NCI-H345 treated with DMSO at 0.1 percent for 48 hours (cell line): ENCODE measurements around the gene HIRIP3.

Experiments
- DNase-seq: peaks from one replicate; lab custom pipeline; 2025; ENCODE audit not compliant: unreplicated experiment; lab: John Stamatoyannopoulos, UW

Gene HIRIP3

DNA sequence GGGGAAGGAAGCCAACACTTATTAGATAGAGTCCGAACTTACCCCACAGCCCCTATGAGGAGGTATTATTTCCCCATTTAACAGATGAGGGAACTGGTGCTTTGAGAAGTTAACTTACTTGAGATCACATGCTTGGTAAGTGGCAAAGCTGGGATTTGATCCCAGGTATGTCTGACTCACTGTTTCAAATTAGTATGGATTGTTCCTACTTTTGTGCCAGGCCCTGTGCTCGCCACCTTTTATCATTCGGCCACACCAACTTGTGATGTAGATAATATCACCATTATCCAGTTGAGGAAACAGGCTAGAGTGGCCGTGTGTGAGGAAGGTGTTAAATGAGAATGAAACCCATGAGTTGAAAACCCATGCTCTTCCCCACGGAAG is 10.7 kb downstream of the HIRIP3 start:
- no peak for DNase-seq

DNA sequence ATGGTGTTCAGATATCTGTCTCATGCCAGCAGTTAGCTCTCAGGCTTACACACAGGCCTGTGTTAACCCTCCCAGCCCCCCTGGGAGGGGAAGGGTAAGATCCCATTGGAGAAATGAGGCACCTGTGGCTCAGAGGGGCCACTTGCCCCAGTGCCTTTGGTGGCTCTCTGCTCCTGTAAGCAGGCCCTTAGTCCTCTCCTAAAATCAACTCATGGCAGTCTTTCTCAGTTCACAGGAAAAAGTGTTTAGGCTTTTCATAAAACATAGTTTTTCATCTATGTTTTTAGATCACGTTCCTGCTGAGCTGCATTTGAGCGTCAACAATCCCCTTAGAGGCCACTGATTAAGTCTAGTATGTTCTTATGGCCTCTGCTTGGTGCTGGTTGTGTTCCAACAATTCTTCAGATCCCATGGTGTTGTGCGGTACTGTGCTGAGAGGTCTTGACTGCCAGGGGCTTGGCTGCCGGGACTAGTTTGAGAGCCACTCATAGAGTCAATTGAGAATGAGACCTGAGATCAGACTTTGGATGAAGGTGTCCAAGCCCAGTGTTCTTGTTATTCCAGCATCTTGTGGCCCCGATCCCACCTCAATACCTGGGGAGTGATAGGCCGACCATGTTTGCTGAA is 11.2 kb downstream of the HIRIP3 start:
- no peak for DNase-seq

DNA sequence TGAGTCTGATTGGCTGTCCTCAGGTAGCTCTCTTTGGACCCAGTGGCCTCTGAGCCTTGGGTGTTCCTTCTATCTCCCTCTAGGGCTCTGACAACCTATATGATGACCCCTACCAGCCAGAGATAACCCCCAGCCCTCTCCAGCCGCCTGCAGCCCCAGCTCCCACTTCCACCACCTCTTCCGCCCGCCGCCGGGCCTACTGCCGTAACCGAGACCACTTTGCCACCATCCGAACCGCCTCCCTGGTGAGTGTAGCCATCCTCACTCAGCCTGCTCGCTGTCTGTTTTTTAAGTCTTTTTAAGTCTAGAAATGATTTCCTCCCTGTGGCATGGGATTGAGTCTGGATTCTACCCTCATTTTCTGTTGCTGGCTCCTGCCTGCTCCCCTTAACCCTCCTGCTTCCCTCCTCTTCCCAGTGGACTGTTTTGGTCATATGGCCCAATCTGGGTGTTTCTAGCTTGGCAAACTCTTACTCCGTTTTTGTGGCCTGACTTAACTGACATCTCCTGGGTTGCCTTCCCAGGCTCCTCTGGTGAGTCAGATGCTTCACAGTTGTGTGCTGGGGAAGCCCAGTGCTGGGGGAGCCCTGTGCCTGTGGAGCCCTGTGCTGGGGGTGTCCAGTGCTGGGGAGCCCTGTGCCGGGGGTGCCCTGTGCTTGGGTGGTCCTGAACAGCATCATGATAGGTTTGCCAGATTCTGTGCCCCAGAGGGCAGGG is 11.8 kb downstream of the HIRIP3 start:
- DNase-seq = no peak

DNA sequence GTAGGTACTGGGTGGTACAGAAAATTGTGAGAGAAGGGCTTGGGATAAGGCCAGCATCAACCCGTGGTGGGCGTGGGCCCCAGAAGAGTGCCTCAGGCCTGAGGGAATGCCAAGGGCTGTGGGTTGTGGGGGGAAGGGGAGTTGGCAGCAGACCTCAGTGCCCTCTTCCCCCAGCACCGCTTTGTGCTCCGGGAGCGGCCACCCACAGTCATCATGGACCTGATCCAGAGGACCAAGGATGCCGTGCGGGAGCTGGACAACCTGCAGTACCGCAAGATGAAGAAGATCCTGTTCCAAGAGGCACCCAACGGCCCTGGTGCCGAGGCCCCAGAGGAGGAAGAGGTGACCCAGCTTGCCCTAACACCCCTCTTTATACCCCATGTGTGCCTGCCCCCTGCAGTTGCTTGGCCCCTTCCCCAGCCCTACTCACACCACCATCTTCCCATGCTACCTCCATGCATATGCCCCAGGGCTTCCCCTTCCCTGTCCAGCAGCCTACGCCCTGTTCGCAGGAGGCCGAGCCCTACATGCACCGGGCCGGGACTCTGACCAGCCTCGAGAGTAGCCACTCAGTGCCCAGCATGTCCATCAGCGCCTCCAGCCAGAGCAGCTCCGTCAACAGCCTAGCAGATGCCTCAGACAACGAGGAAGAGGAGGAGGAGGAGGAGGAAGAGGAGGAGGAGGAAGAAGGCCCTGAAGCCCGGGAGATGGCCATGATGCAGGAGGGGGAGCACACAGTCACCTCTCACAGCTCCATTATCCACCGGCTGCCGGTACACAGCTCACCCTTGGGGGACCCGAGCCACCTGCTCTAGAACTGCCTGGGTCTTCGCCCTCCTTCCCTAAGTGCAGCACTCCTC is 12.6 kb downstream of the HIRIP3 start:
- DNase-seq = no peak

DNA sequence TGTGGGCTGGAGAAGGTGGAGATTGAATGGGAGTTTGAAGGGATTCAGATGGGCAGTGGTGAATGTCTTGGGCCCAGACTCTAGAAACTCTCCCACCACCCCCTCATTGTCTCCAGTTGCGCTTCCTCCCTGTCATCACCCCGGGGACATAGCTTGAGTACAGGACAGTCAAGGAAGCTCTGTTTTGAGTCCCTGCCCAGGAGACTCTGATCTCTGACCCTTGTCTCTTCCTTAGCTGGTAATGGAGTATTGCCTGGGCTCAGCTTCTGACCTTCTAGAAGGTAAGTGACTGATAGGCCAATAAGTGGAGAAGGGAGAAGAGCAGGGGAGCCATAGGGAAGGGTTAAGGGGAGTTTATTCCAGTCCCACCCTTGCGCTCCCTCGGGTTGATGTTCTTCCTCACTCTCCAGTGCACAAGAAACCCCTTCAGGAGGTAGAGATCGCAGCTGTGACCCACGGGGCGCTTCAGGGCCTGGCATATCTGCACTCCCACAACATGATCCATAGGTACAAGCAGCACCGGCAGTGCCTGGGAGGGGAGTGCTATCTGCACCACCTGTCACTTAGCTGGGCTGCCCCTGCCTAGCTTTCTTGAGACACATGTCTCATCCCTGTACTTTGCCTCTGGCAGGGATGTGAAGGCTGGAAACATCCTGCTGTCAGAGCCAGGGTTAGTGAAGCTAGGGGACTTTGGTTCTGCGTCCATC is 16.7 kb downstream of the HIRIP3 start:
- no peak for DNase-seq

DNA sequence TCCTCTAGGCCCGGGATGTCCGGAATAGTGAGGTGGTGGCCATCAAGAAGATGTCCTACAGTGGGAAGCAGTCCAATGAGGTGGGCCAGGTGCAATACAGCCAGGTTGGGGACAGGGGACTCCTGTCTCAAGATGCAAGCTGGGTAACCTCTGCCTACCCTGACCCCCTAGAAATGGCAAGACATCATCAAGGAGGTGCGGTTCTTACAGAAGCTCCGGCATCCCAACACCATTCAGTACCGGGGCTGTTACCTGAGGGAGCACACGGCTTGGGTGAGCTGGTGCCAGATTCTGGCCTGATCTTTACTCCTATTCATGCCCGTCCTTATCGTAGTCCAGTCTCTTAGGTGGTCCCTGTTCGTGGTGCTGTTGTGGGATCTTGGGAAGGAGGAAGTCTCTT is 17.3 kb downstream of the HIRIP3 start:
- DNase-seq = no peak

DNA sequence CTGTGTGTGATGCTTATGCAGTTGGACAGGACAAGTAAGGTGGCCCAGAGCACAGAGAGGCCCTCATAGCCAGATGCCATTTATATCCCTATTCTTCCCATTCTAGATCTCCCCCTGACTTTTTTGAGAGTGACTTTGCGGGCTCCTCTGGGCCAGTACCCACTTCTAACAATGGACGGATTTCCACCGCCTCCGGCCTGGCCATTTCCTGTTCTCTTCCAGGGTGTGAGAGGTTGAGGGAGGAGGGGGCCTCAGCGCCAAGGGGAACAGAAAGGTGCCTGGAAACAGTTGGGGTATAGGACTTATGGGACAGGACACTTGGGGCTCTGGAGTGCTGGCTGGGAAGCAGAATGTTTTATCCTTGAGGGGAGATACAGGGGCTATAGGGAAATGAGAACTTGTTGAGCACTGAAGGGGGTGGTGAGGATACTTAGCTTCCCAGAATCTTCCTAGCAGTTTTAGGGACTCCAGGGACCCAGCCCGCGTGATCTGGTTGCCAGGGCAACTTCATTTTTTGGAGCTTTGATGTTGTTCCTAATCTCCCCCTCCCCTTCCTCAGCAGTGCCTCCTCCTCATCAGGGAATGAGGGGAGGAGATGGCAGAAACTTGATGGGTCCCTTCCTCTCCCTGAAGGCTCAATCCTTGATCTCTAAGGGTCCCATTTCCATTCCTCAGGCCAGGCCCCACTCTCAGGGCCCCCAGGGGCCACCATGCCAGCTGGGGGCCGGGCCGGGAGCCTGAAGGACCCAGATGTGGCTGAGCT is 18.2 kb downstream of the HIRIP3 start:
- DNase-seq = no peak

DNA sequence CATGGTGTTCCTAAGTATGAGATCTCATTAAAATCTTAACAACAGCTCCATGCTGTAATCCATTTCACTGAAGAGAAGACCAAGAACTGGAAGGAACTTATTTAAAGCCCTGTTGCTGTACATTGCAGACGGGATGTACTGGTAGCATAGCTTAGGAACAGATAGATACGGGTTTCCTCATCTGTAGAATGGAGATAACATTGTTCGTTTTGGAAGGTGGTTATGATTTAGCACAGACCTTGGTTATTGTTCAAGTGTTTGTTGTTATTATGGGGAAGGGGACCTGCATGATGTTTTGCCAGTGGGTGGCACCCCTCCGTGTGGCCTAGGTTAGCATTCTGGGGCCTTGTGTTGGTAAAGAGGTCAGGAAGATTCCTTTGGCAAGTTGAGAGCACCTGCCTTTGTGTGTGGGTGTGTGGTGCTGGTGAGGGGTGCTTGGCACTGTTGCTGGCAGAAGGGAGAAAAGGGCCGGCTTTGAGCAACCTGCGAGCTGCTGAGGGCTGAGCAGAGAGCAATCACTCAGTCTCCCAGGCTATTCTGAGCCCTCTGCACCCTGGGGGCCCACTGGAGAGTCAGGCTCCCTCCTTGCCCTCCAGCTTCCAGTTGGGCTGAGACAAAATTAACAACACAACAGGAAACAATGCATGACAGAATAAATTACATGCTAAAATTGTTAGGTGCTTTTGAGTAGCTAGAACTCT is 19.5 kb downstream of the HIRIP3 start:
- DNase-seq = no peak

DNA sequence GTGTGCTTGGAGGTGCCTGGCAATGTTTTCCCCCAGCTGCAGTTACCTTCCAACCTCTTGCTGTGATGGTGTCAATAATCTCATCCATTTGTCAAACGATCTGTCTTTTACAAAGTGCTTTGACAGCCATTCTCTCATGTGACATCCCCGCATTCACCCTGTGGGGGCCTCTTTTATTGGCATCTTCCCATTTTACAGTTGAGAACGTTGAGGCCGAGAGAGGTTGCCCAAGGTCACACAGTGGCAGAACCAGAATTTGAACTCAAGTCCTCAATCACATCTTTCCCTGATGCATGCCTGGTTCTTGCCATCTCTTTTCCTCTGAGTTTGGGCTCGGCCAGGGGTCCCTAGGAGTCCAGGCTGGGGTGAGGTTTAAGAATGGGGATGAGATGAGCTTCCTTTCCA is 20.3 kb downstream of the HIRIP3 start:
- DNase-seq = no peak

DNA sequence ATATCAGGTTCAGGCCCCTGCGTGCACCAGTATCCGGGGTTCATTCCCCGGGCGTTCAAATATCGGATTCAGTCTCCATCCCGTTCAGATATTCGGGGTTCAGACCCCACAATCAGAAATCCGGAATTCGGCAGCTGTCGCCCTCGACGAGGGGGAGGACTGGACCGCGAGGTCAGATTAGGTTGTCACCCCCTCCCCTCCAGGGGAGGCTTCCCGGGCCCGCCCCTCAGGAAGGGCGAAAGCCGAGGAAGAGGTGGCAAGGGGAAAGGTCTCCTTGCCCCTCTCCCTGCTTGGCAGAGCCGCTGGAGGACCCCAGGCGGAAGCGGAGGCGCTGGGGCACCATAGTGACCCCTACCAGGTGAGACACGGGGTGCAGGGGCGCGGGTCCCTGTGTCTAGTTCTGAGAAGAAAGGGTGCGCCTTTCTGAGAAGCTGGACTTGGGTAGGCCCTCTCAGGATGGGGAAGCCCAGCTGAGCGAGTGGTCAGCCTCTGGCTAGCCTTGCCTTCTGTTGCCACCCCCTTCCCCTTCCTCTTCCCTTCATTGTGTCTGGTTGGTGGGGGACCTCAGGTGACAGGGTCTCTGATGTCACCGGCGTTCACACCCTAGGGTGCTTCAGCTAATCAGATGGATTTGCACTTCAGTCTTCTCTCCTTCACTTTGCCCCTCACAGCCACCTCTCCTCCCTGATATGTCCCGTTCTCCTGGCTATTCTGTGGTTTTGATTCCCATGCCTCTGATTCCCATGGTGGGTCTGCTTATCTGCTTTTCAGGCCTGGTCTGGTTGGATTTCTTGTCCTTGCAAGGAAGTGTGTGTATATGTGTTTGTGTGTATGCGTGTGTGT is 20.9 kb downstream of the HIRIP3 start:
- no peak for DNase-seq

DNA sequence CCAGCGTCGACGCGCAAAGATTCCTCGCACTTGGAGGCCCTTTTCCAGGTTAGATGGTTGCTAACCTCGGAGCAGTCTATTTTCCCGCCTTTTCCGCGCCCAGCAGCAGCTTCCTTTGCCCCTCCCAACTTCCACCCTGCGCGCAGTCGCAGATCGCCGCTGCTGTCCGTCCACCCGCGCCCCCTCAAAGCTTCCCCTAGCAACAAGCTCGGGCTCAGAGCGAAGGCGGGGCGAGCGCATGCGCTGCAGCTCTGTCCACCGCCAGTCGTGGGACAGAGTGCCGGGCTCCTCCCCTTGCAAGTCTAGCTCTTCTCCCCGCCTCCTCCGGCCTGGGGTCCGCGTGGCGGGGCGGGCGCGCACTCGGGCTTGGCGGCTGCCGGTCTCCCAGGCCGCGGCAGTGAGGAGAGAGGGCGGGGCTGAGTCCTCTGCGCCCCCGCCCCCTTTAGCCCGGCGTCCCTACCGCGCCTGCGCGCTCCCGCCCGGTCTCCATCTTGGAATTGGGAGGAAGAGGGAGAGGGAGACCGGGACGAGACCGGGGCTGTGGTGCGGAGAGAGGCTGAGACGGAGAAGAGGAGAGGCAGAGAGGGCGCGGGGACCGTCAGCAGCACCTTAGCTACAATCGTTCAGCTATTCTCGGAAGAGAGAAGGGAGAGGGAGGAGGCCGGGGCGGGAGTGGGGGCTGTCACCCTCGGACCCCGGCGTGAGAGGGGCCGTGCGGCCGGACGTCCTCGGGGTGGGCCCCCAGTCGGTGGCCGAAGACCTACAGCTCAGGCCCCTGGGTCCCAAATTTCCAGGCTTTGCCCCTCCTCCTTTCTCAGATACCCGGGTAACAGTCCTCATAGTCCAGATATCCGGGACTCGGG is 21.8 kb downstream of the HIRIP3 start, which contains the start of gene TAOK2:
TSS of gene TAOK2 (plus strand) at position 485 of the 863 bp plus-strand sequence. CDS start 3,905 bp downstream, outside the sequence.
- peak; percentile 99 for DNase-seq

DNA sequence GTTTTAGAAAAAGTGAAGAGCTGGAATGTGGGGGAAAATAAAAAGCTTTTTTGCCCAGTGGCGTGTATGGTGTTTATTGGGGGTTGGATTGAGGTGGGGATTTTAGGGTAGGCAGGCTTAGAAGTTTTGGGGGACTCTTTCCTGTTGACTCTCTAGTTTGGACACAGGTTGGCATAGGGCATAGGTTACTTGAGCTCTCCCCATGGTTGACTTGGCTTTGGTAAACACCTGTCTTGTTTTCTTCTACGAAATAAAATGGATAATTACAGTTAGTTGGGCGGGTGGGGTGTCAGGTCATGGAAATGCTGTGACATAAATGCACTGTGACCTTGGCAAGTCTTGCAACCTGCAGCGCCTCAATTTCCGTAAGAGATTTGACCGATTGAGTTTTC is 22.4 kb downstream of the HIRIP3 start:
- no peak for DNase-seq

DNA sequence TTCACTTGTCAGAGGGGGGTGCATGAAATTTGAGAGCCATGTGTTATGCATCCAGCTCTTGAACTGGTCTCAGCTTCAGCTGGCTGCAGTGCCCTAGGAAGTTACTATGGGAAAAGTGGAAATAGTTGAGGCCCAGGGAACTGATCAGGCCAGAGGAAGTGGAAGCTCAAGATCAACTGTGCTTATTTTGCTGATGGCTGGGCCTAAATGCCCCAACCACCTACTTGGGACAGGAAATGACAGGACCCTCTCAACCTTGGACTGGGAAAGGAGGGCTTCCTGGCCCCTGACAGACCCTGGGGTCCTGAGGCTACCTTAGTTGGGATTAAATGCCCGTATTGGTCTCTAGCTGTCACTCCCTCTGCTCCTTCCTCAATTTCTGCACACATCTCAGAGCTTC is 22.9 kb downstream of the HIRIP3 start:
- no peak for DNase-seq

DNA sequence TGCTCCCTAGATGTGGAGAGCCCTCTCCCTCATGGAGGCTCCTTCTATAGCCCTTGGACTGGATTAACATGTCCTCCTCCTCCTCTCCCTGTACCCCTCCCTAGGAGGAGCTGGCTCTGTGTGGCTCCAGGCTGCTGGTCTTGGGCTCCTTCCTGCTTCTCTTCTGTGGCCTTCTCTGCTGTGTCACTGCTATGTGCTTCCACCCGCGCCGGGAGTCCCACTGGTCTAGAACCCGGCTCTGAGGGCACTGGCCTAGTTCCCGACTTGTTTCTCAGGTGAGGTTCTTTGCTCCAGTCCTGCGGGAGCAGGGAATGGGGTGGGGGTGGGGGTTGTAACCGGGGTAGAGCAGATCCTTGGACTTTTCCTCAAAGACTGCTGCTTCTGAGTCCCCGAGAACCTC is 24.1 kb downstream of the HIRIP3 start:
- DNase-seq = no peak

DNA sequence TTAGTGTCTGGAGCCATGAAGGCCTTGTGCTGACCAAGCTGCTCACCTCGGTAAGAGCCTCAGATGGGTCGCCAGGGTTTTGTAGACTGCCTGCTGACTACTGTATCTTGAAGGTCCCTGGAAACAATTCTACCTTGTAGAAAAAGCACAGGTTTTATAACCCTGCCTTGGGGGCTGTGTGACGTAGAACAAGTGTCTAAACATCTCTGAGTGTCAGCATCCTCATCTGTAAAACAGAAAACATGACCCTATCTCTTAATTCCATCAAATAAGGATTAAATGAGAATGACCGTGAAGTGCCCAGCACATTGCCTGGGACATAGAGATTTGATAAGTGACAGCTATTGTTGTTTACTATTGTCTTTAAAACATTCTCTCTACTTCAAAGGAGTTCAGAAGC is 27.2 kb downstream of the HIRIP3 start:
- DNase-seq = no peak

DNA sequence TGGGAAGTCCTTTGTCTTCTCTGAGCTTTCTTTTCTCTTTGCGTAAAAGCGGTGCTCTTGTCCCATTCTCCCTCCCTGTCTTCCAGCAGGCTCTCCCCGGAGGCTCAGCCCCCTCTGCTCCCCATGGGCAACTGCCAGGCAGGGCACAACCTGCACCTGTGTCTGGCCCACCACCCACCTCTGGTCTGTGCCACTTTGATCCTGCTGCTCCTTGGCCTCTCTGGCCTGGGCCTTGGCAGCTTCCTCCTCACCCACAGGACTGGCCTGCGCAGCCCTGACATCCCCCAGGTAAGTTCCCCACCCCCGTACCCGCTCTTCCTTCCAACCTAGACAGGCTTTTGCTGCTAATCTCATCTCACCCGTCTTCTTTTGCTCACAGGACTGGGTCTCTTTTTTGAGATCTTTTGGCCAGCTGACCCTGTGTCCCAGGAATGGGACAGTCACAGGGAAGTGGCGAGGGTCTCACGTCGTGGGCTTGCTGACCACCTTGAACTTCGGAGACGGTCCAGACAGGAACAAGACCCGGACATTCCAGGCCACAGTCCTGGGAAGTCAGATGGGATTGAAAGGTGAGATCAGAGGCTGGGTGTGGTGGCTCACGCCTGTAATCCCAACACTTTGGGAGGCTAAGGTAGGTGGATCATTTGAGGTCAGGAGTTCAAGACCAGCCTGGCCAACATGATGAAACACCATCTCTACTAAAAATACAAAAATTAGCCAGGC is 32.2 kb downstream of the HIRIP3 start:
- DNase-seq = no peak

DNA sequence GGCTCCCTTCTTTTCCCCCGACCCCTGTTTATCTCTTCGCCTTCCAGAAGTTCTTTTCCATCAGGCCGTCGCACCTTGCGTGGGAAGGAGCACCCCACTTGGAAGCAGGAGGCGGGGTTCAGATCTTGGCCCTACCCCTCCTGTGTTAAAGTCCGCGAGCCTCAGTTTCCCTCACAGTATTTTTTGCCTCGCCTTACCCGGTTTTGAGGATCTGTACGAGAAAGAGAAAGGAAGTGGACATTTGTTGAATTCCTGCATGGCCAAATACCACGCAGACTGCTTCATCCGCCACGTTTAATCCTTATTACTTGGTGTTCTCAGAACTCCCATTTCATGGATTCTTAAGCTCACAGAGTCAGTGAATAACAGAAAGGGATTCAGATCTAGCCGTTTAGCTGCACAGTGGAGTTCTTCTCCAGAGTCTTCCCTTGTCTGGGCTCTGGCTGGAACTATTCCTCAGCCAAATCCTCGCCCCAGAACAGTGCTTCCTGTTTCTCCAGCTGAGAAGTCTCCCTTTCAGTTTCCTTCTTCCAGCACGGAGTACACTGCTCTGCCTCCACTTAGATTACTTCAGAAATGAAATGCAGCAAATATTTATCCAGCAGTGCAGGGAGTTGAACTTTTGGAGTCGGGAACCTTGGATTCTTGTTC is 32.9 kb downstream of the HIRIP3 start:
- no peak for DNase-seq
